ENCODE measurements around the gene TMEM156.

TMEM156 gene

GRCh38 chr4:38955957-38956356, 76.3 kb downstream of the TMEM156 start:
- DNase-seq, result no peak

DNA sequence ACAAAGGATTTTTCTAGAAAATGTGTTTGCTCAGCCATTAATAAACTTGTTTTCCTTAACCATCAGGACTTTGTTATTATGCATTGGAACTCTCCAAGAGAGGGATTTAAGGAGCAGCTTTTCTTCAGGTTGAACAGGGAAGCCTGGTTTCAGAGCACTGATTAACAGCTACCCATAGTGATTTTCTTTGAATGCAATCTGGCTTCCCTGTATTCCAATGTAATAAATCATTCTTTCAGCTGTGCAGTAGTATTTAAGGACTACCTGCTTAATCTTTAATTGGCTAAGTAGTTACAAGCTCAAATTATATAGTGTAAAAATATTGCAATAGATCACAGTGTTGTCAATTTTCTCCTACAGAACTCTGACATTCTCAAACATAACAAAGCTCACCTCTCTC, 77.5 kb downstream of the TMEM156 start:
- no peak for DNase-seq

DNA sequence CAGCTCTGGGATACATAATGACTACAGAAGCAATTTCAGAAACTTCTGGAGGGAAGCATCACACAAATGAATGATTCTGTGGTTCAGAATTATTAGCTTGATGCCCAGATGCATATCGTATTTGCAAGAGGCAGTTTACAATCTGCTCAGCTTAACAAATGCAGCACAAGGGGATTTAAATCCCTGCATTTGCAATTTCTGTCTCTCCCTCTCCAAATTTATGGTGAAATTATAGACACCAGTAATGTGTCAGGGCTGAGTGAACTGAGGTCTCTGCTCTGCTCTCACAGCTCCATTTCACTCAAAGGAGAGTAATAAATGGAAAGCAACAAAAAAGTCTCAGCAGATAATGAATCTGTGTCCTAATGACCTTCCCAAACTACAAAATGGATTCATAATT, 80.2 kb downstream of the TMEM156 start:
- DNase-seq, result no peak

- DNase-seq, result no peak
Observed at GRCh38 chr4:38951598-38951997, 80.6 kb downstream of the TMEM156 start.

- no peak for DNase-seq
Observed at GRCh38 chr4:38950734-38951133, 81.5 kb downstream of the TMEM156 start.

- DNase-seq, result no peak
Observed at GRCh38 chr4:38950159-38950558, 82.0 kb downstream of the TMEM156 start.

DNA sequence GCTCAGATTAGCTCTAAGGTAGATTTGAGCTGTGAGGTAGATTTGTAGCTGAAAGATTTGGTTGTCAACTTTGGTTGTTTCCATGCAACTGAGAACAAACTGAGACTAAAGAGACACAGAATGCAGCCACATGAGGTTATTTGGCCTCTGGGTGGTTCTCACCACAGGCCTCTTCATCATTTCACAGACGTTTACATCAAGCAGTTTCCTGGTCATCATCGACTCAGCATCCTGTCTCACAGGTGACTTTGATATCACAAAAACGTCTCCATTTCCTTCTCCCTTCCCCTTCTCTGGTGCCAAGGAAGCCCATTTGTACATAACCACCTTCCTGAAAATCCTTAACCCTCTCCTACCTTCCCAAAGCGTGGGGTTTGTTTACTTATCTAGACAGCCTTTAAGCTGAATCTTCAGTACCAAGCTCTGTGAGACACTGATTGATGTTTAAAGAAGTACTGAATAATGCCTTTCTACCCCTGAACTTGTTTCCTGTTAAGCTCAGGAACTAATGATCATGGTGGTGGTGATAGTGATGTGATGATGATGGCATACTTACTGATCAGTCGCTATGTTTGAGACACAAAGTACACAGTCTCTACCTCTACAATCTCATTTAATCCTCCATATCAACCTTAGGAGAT, 82.7 kb downstream of the TMEM156 start:
- no peak for DNase-seq

- no peak for DNase-seq
Observed at GRCh38 chr4:38948551-38948950, 83.7 kb downstream of the TMEM156 start.

GRCh38 chr4:38946919-38947318, 85.3 kb downstream of the TMEM156 start:
- no peak for DNase-seq

DNA sequence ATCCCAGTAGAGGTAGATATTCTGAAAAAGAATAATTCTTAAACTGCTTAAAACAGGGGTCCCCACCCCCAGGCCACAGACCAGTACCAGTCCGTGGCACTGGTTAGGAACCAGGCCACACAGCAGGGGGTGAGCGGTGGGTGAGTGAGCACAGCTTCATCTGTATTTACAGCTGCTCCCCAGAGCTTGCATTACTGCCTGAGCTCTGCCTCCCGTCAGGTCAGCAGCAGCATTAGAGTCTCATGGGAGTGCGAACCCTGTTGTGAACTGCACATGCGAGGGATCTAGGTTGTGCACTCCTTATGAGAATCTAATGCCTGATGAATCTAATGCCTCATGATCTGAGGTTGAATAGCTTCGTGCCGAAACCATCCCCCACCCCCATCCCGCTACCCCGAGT, 87.8 kb downstream of the TMEM156 start:
- DNase-seq, result no peak

- no peak for DNase-seq
Observed at GRCh38 chr4:38943343-38943742, 88.9 kb downstream of the TMEM156 start.

GRCh38 chr4:38941906-38942305, 90.3 kb downstream of the TMEM156 start:
- peak; percentile 24 to 66 for DNase-seq

- DNase-seq, result no peak
Observed at GRCh38 chr4:38940476-38940875, 91.7 kb downstream of the TMEM156 start.

- DNase-seq, result no peak
Observed at GRCh38 chr4:38939165-38939564, 93.0 kb downstream of the TMEM156 start.

DNA sequence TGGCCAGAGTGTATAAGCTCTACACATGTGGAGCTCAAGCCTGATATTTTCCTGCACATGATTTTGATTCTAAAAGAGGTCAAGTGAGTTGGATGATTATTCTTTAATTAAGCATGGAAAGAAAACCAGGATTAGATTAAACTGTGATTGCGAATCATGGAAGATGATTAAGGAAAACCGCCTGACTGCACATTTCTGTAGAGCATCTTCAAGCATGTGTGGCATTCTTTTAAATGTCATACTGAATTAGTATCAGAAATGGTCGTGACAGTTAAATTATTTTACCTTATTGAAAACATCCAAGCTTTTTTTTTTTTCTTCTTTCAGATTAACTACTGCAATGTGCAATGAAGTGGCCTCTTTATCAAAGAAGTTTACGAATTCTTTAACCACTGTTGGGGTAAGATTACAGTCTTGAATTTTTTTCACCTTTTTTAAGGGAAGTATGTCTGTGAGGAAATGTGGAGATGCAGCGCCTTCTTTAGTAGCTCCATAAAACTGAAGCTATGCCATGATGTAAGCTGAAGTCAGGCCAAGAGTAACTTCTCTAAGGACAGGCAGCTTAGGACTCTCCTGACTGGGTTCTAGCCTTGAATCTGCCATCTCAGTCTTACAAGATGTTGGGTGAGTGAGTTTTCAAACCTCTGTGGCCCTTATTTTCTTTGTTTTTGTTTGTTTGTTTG, 96.7 kb downstream of the TMEM156 start:
- DNase-seq, result no peak

DNA sequence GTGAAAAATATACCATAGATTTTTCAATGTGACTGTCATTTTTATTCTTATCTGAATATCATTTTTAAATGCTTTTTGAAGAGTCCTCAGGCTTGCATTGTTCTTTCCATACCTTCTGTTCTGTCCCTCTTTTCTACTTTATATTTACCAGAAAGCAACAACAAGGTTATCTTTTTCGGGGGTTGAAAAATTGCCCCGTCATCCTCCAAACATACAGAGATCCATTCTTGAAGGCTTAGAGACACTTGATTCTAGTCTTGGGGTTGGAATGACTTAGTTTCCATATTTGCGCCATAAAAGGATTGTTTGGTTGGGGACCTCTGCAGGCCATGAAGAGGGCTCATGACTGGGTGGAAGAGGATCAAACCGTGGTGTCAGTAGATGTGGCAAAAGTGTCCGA, 101.1 kb downstream of the TMEM156 start:
- no peak for DNase-seq

DNA sequence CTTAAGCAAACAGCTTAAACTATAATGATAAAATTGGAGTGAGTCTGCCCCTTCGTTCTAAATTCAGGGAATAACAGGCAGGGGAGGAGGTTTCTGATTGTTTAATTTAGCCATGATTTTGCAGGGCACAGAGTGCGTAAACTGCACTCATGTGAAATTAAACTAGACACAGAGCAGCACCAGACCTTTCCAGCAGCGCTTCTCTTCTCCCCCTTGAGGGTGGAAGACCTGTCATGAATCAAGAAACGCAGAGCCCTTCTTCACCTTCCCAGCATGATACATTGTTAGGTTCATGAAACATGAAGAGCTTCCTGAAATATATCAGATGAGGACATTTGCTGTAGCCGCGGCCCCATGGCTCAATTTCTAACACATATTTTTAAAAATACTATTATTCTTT, 101.5 kb downstream of the TMEM156 start:
- DNase-seq, result no peak

GRCh38 chr4:38930204-38930603, 102.0 kb downstream of the TMEM156 start:
- DNase-seq, result no peak

DNA sequence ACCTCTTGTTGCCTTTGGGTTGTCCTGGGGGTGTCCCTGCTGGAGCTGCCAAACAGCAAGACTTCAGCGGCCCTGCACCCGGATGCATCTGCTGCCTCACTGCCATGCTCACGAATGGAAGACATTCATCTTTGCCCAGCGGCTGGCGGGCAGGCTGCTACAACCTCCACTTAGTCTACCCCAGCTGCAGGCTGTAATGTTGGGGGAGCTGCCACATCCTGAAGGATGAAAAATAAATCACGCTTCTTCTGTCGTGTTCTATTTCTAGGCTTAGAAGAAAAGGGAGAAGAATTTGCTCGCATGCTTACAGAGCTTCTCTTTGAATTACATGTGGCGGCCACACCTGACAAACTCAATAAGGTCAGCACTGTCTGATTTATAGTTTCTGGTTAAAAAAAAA, 103.2 kb downstream of the TMEM156 start:
- DNase-seq, result no peak

GRCh38 chr4:38928568-38928967, 103.6 kb downstream of the TMEM156 start:
- DNase-seq, result no peak

- DNase-seq, result no peak
Observed at GRCh38 chr4:38926896-38927295, 105.3 kb downstream of the TMEM156 start.

DNA sequence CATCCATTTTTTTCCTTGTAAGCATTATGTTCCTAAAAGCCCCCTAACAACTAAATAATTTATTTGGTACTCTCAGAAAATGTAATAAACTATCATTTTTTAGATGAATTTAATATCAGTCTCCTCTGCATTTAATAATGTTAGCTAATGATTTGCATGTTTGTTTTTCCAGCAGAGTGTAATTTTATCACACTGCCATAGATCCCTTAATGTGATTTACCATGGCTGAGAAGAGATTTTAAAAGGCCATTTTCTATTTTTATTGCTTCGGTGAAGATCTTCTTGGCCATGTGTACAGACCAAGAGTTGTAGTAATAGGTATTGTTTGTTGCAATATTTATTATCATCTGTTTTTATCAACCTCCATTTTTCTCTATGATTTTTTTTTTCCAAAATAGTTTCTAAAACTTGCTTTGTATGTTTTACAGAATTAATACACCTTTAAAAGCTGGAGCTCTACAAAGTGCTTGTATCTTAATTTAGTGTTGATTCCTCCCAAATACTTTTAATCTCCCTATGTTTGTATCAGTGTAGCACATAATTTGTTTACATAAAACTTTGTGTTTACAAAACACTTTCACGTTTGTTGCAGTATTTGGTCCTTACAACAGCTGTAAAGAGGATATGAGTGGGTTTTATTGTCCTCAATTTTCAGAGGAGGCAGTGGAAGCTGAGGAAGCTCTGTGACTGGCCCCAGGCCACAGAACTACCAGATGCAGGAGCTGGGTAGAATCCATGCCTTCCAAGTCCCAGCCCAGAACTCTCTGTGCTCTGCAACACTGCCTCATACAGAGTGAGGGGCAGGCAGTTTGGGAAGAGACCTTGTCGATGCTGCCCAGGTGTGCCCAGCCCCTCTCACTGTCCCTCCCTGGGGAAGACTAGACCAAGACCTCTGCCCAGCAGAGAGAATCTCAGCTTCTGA, 106.5 kb downstream of the TMEM156 start:
- no peak for DNase-seq

DNA sequence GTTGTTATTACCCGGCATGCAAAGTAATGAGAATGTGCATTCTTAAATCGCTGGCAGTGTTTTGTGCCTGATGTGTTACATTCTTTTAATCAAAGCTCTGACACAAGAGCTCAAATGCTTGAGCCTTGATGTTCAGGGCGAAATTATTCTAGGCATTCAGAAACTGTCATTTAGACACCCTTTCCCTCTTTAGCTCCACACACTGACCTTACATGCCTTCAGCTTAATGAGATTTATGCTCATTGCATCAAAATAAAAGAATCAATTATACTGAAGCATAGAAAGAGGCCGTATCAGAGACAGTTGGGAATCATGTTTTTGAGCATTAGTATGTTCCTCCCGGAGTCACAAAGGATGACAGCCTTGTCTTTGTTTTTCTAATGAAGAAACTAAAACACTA, 107.9 kb downstream of the TMEM156 start:
- DNase-seq, result no peak

GRCh38 chr4:38923746-38924145, 108.5 kb downstream of the TMEM156 start:
- no peak for DNase-seq

Measured in inflammatory macrophage treated with lipopolysaccharide for 1 hour (primary cell).